ENCODE data around the gene ZNF202. TPM values are rescaled to one million over a fixed set of nuclear protein-coding genes. Genes with fewer than 3 reads are reported as not detected.

The ZNF202 gene
- total RNA-seq, 2 experiments from 2014 or later, result 5.9 to 6.4 TPM

DNA sequence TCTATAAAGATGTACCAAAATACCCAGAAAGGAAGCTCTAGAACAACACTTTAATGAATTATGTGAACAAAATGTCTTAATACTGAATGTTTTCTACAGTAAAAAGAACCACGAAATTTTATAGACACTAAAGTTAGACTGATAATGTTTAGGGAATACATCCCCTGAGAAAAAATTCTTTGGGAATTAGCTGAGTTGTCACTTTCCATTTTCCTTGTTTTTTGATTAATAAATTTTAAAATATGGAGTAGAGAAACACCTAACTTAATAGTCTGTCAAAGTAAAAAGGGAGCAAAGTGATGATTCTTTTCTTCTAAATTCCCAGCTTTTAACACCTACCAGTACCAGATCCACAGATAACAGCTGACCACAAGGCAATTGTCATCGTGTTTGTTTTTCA is 64.0 kb downstream of the ZNF202 start:
- H3K9me3 Mint-ChIP-seq, result no peaks in the 10 kb centered on the region
- intact Hi-C loops (cut with micrococcal nuclease), result no loop called here
- no peaks in the 10 kb centered on the region for H3K36me3 Mint-ChIP-seq (ENCODE audit: low read depth)
- H3K4me3 Mint-ChIP-seq, result no peak overlapping the region
- CTCF ChIA-PET, result interaction anchor here (2.2 kb wide), 1 partner anchor 30 kb away, joined by 8 read pairs; no protein-coding TSS in a partner anchor
- H3K27me3 Mint-ChIP-seq (ENCODE audit: low read depth), result no peaks in the 10 kb centered on the region
- peaks cover 13% of the 10 kb centered on the region for H3K4me1 Mint-ChIP-seq (ENCODE audit: low read depth)
- DNase-seq, result no peak
- no peak overlapping the region for H3K27ac Mint-ChIP-seq

DNA sequence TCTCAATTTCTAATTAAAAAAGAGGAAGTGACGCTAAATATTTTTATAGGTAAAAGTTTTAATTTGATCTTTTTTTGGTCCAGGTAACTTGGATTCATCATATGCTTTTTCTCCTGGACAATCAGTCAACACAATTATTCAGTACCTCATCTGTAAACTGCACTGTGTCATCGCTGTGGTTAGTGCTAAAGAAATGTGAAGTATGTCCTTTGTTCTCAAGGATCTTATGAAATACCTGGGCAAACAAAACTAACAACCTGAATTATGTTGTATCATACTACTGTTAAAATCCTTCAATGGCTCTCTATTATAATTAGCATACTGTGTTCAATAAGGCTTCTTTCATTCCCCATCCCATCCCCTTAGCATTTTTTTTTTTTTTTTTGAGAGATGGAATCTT is 67.2 kb downstream of the ZNF202 start:
- H3K27ac Mint-ChIP-seq, result no peak overlapping the region
- no peaks in the 10 kb centered on the region for H3K36me3 Mint-ChIP-seq (ENCODE audit: low read depth)
- CTCF ChIA-PET, result no interaction called here
- no peak for DNase-seq
- intact Hi-C loops (cut with micrococcal nuclease), result no loop called here
- H3K4me3 Mint-ChIP-seq, result no peak overlapping the region
- no peaks in the 10 kb centered on the region for H3K9me3 Mint-ChIP-seq
- H3K27me3 Mint-ChIP-seq (ENCODE audit: low read depth), result no peaks in the 10 kb centered on the region
- no peaks in the 10 kb centered on the region for H3K4me1 Mint-ChIP-seq (ENCODE audit: low read depth)

Other genes starting within 250 kb of the ZNF202 start
- not detected for gene SCN3B, start 87.0 kb downstream of the ZNF202 start, total RNA-seq
- gene OR6X1, start 12.9 kb upstream of the ZNF202 start, total RNA-seq, result not detected
- gene OR6M1, start 64.7 kb upstream of the ZNF202 start, total RNA-seq, result not detected
- gene TMEM225, start 144.0 kb upstream of the ZNF202 start, total RNA-seq, result not detected
- not detected for gene OR8D4, start 160.5 kb upstream of the ZNF202 start, total RNA-seq
- not detected for gene OR4D5, start 198.0 kb upstream of the ZNF202 start, total RNA-seq
- gene OR6T1, start 202.2 kb upstream of the ZNF202 start, total RNA-seq, result not detected
- gene OR10S1, start 236.1 kb upstream of the ZNF202 start, total RNA-seq, result not detected

Data from activated naive CD4-positive, alpha-beta T cell treated with anti-CD3 and anti-CD28 coated beads for 36 hours (primary cell).